ENCODE measurements around the gene LHFPL4.

- TF ChIP-seq CTCF (conservative IDR thresholded peaks at IDR 0.05; ENCODE audit: low read depth, low read length) (no peak), SMC3 (IDR thresholded peaks at IDR 0.05; ENCODE audit: low read depth, low read length) (no peak), FOS (IDR thresholded peaks at IDR 0.05; ENCODE audit: low read depth, low read length) (no peak), CHD1 (IDR thresholded peaks at IDR 0.05; ENCODE audit: low read depth, low read length) (no peak), MXI1 (IDR thresholded peaks at IDR 0.05; ENCODE audit: borderline replicate concordance, low read depth, low read length) (no peak), NFE2L2 (IDR thresholded peaks at IDR 0.05; ENCODE audit: low read depth, low read length) (no peak)
These were observed 85.2 kb downstream of the LHFPL4 start for GRCh38 chr3:9468460-9468859.
